ENCODE results near the gene HLA-DRB1. TPM values are rescaled to one million over a fixed set of nuclear protein-coding genes. Genes with fewer than 3 reads are reported as not detected.

HLA-DRB1 gene
- total RNA-seq, 1 experiment from 2014 or later, result 1.4 TPM

GRCh38 chr6:32623693-32624092 lies 34.0 kb upstream of the HLA-DRB1 start:
- Mint-ChIP-seq H3K27ac (no peak overlapping the region), H3K27me3 (ENCODE audit: low read depth) (no peaks in the 10 kb centered on the region; the same call in 1 of the 2 replicates), H3K9me3 (peaks cover 2% of the 10 kb centered on the region; the same call in 1 of the 2 replicates), H3K36me3 (no peaks in the 10 kb centered on the region), H3K4me1 (no peaks in the 10 kb centered on the region), H3K4me3 (no peak overlapping the region)
- DNase-seq (ENCODE audit: low spot score), result no peak
- TF ChIP-seq, protein P1, sequence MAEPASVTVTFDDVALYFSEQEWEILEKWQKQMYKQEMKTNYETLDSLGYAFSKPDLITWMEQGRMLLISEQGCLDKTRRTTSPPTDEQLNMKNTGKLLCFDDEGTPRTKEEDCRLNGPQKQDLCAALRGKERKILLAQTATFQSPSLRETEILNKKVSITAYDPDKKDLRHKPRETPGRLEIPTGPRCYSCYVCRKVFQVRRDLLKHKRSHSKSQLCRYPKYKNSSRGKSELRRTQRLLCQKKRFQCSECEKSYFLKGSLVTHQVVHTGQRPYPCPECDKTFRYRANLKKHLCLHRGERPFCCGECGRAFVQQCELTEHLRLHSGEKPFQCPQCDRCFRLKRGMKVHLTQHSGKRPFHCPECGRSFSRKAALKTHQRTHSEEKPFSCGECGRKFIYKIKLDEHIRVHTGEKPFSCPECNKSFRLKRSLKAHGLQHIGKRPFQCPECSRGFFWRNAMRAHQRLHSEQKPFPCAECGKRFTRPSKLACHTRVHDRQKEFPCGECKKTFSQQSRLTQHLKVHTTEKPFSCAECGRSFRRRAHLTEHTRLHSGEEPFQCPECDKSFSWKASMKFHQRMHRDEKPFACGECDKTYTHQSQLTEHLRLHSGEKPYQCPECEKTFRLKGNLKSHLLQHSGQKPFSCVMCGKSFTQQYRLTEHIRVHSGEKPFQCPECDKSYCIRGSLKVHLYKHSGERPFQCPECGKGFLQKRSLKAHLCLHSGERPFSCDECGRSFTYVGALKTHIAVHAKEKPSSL (CRISPR knock-in tag; conservative IDR thresholded peaks at IDR 0.05), result no peak
- TF ChIP-seq, protein P2, sequence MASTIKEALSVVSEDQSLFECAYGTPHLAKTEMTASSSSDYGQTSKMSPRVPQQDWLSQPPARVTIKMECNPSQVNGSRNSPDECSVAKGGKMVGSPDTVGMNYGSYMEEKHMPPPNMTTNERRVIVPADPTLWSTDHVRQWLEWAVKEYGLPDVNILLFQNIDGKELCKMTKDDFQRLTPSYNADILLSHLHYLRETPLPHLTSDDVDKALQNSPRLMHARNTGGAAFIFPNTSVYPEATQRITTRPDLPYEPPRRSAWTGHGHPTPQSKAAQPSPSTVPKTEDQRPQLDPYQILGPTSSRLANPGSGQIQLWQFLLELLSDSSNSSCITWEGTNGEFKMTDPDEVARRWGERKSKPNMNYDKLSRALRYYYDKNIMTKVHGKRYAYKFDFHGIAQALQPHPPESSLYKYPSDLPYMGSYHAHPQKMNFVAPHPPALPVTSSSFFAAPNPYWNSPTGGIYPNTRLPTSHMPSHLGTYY (CRISPR knock-in tag; IDR thresholded peaks at IDR 0.05), result no peak
- TF ChIP-seq ATF1 (CRISPR knock-in tag; IDR thresholded peaks at IDR 0.05), result no peak
- TF ChIP-seq, protein P3, sequence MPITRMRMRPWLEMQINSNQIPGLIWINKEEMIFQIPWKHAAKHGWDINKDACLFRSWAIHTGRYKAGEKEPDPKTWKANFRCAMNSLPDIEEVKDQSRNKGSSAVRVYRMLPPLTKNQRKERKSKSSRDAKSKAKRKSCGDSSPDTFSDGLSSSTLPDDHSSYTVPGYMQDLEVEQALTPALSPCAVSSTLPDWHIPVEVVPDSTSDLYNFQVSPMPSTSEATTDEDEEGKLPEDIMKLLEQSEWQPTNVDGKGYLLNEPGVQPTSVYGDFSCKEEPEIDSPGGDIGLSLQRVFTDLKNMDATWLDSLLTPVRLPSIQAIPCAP (CRISPR knock-in tag; IDR thresholded peaks at IDR 0.05), result no peak
- TF ChIP-seq, protein P4, sequence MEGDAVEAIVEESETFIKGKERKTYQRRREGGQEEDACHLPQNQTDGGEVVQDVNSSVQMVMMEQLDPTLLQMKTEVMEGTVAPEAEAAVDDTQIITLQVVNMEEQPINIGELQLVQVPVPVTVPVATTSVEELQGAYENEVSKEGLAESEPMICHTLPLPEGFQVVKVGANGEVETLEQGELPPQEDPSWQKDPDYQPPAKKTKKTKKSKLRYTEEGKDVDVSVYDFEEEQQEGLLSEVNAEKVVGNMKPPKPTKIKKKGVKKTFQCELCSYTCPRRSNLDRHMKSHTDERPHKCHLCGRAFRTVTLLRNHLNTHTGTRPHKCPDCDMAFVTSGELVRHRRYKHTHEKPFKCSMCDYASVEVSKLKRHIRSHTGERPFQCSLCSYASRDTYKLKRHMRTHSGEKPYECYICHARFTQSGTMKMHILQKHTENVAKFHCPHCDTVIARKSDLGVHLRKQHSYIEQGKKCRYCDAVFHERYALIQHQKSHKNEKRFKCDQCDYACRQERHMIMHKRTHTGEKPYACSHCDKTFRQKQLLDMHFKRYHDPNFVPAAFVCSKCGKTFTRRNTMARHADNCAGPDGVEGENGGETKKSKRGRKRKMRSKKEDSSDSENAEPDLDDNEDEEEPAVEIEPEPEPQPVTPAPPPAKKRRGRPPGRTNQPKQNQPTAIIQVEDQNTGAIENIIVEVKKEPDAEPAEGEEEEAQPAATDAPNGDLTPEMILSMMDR (IDR thresholded peaks at IDR 0.05), result no peak
- TF ChIP-seq GTF2I (CRISPR knock-in tag; conservative IDR thresholded peaks at IDR 0.05), result no peak
- no peak for TF ChIP-seq CBFB (CRISPR knock-in tag; IDR thresholded peaks at IDR 0.05; ENCODE audit: low read depth)
- no peak for TF ChIP-seq TCF7 (CRISPR knock-in tag; IDR thresholded peaks at IDR 0.05; ENCODE audit: low read depth)
- POLR2A ChIA-PET, result no interaction called here
- no peak for ATAC-seq
- CTCF ChIA-PET, result no interaction called here

DNA sequence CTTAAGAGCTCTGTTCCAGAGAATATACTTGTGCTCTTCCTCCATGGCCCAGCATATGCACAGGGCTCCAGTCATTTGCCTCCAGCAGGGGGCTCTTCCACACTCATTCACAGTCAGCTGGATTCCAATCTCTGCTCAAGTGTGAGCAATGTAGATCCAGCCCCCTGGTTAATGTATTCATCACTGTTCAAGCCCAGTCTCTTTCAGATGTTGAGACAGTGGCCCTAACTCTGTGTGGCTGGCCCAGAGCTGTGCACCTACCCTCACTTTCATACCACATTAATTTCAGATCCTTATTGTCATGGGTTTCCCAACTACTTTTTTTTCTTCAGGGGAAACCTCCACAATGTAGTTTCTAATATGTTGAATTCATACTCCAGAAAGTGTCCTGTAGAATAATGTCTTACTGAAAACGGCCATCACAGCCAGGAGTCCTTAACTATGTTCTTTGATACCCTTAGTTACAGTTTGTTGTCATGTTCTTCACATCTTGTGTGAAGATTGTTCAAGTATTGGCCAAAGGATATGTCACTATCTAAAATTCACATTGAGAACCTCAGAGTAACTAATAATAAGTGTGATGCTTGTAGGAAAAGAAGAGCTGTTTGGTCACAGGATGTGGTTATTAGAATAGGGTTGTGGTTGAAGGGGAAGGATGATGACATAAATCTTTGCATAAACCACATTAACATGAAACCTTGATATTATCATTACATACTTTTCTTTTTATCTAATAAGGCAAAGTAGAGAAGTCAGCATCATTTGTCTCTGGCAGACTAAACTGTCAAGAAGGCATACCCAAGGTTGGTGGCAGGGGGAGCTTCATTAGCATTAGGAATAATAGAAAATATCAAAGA lies 33.1 kb upstream of the HLA-DRB1 start:
- Mint-ChIP-seq H3K36me3 (no peaks in the 10 kb centered on the region), H3K9me3 (peaks cover 3% of the 10 kb centered on the region; the same call in 1 of the 2 replicates), H3K27me3 (ENCODE audit: low read depth) (no peaks in the 10 kb centered on the region; the same call in 1 of the 2 replicates), H3K27ac (no peak overlapping the region), H3K4me1 (no peaks in the 10 kb centered on the region), H3K4me3 (no peak overlapping the region)
- DNase-seq (ENCODE audit: low spot score) (no peak), ATAC-seq (peak; percentile 90)
- POLR2A ChIA-PET, result interaction anchor here (1.1 kb wide), 1 partner anchor 349 kb away, joined by 3 read pairs; no protein-coding TSS in a partner anchor
- CTCF ChIA-PET, result interaction anchor here (0.7 kb wide), 1 partner anchor 163 kb away, joined by 3 read pairs; no protein-coding TSS in a partner anchor
- no peak for TF ChIP-seq ZNF232 (CRISPR knock-in tag; IDR thresholded peaks at IDR 0.05)
- TF ChIP-seq, protein P5, sequence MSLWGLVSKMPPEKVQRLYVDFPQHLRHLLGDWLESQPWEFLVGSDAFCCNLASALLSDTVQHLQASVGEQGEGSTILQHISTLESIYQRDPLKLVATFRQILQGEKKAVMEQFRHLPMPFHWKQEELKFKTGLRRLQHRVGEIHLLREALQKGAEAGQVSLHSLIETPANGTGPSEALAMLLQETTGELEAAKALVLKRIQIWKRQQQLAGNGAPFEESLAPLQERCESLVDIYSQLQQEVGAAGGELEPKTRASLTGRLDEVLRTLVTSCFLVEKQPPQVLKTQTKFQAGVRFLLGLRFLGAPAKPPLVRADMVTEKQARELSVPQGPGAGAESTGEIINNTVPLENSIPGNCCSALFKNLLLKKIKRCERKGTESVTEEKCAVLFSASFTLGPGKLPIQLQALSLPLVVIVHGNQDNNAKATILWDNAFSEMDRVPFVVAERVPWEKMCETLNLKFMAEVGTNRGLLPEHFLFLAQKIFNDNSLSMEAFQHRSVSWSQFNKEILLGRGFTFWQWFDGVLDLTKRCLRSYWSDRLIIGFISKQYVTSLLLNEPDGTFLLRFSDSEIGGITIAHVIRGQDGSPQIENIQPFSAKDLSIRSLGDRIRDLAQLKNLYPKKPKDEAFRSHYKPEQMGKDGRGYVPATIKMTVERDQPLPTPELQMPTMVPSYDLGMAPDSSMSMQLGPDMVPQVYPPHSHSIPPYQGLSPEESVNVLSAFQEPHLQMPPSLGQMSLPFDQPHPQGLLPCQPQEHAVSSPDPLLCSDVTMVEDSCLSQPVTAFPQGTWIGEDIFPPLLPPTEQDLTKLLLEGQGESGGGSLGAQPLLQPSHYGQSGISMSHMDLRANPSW (CRISPR knock-in tag; conservative IDR thresholded peaks at IDR 0.05; ENCODE audit: low read depth), result no peak
- TF ChIP-seq TCF7 (CRISPR knock-in tag; IDR thresholded peaks at IDR 0.05; ENCODE audit: low read depth), result no peak
- no peak for TF ChIP-seq RELA (CRISPR knock-in tag; IDR thresholded peaks at IDR 0.05; ENCODE audit: borderline replicate concordance)
- no peak for TF ChIP-seq RORB (CRISPR knock-in tag; IDR thresholded peaks at IDR 0.05)
- TF ChIP-seq ATF6 (CRISPR knock-in tag; IDR thresholded peaks at IDR 0.05), result no peak
- TF ChIP-seq MXD4 (CRISPR knock-in tag; IDR thresholded peaks at IDR 0.05; ENCODE audit: borderline replicate concordance), result no peak
- TF ChIP-seq, protein P1 (CRISPR knock-in tag; conservative IDR thresholded peaks at IDR 0.05), result no peak
- no peak for TF ChIP-seq SOX15 (CRISPR knock-in tag; IDR thresholded peaks at IDR 0.05)
- no peak for TF ChIP-seq ZBTB43 (CRISPR knock-in tag; IDR thresholded peaks at IDR 0.05)
- no peak for TF ChIP-seq ZNF416 (CRISPR knock-in tag; IDR thresholded peaks at IDR 0.05)
